GM18907 (cell line): ENCODE data around the gene CDR2.
"Not testable (repeated sequence)": the region's sequence is repeated elsewhere in the genome, so short reads cannot be mapped to it uniquely, and the experiment has no call there.

Experiments
- ATAC-seq: cut with Tn5 transposase; IDR thresholded peaks from one replicate; pipeline ENCODE4 v1.9.1; 2021; ENCODE audit warnings: mild to moderate bottlenecking, moderate library complexity; ENCODE audit not compliant: unreplicated experiment

Gene CDR2

GRCh38 chr16:22374311-22375116 lies at the start of gene CDR2:
Gene CDR2 (minus strand): TSS chr16:22374619. CDS start chr16:22374309, 310 bp downstream.
- peak; percentile 90 for ATAC-seq

- ATAC-seq = no peak
These were observed 49.3 kb upstream of the CDR2 start for GRCh38 chr16:22423716-22424115.

GRCh38 chr16:22421136-22421535 lies 46.7 kb upstream of the CDR2 start:
- no peak for ATAC-seq

- ATAC-seq = no peak
These were observed 46.3 kb upstream of the CDR2 start for GRCh38 chr16:22420606-22421135.

- ATAC-seq = no peak
These were observed 45.5 kb upstream of the CDR2 start for GRCh38 chr16:22419908-22420307.

- no peak for ATAC-seq
These were observed 44.4 kb upstream of the CDR2 start for GRCh38 chr16:22418826-22419225.

GRCh38 chr16:22417798-22418197 lies 43.4 kb upstream of the CDR2 start:
- not testable (repeated sequence) for ATAC-seq

GRCh38 chr16:22417019-22417418 lies 42.6 kb upstream of the CDR2 start:
- no peak for ATAC-seq

- ATAC-seq = no peak
These were observed 39.4 kb upstream of the CDR2 start for GRCh38 chr16:22413819-22414218.

- no peak for ATAC-seq
These were observed 33.1 kb upstream of the CDR2 start for GRCh38 chr16:22407486-22407885.

- ATAC-seq = no peak
These were observed 27.8 kb upstream of the CDR2 start for GRCh38 chr16:22402191-22402590.

GRCh38 chr16:22400900-22401299 lies 26.5 kb upstream of the CDR2 start:
- ATAC-seq = no peak

- ATAC-seq = no peak
These were observed 23.5 kb upstream of the CDR2 start for GRCh38 chr16:22397931-22398330.

GRCh38 chr16:22397464-22397863 lies 23.0 kb upstream of the CDR2 start:
- ATAC-seq = no peak

GRCh38 chr16:22395960-22396359 lies 21.5 kb upstream of the CDR2 start:
- ATAC-seq = no peak

- ATAC-seq = no peak
These were observed 19.7 kb upstream of the CDR2 start for GRCh38 chr16:22394121-22394520.

- no peak for ATAC-seq
These were observed 13.8 kb upstream of the CDR2 start for GRCh38 chr16:22388101-22388644.

- no peak for ATAC-seq
These were observed 12.6 kb upstream of the CDR2 start for GRCh38 chr16:22386976-22387375.

GRCh38 chr16:22385196-22385595 lies 10.8 kb upstream of the CDR2 start:
- no peak for ATAC-seq

- ATAC-seq = no peak
These were observed 9.4 kb upstream of the CDR2 start for GRCh38 chr16:22383827-22384226.

- no peak for ATAC-seq
These were observed 7.0 kb upstream of the CDR2 start for GRCh38 chr16:22381392-22381791.

- no peak for ATAC-seq
These were observed 6.1 kb upstream of the CDR2 start for GRCh38 chr16:22380529-22380928.
